HG03175 (cell line): ENCODE measurements around the gene PXYLP1.

Source experiments
- ATAC-seq: cut with Tn5 transposase; IDR thresholded peaks from one replicate; pipeline ENCODE4 v1.9.1; 2021; ENCODE audit warnings: mild to moderate bottlenecking, moderate library complexity; ENCODE audit not compliant: unreplicated experiment

Gene PXYLP1

GRCh38 chr3:141342386-141342785 is 110.8 kb downstream of the PXYLP1 start:
- ATAC-seq: no peak

GRCh38 chr3:141343077-141343476 is 111.5 kb downstream of the PXYLP1 start:
- ATAC-seq: no peak

- no peak for ATAC-seq
Observed at GRCh38 chr3:141343865-141344271, 112.2 kb downstream of the PXYLP1 start.
